Measurements from ENCODE around the gene RPS6KA5.

GRCh38 chr14:91082282-91082681 is 21.8 kb upstream of the RPS6KA5 start:
- no peak for TF ChIP-seq CTCF (IDR thresholded peaks at IDR 0.05)
- TF ChIP-seq POLR2A (IDR thresholded peaks at IDR 0.05) = no peak
